Measurements from ENCODE around the gene RAPGEF1.
A peak's percentile ranks its signal among the peaks of the same experiment; 100 is the strongest.

Gene RAPGEF1

GRCh38 chr9:131593936-131594665 is 145.8 kb downstream of the RAPGEF1 start:
- no peak overlapping the region for H4K8ac ChIP-seq (ENCODE audit: low read depth, low read length)
- no peaks in the 10 kb centered on the region for H3K79me2 ChIP-seq (ENCODE audit: control insufficient read depth, insufficient read depth, low read length)
- no peak overlapping the region for H2BK15ac ChIP-seq (replicated peaks; ENCODE audit: low read depth)
- H3K27ac ChIP-seq (ENCODE audit: low read depth, low read length) = no peak overlapping the region
- no peak overlapping the region for H4K5ac ChIP-seq (ENCODE audit: low read length)
- H2AK5ac ChIP-seq (ENCODE audit: low read length) = no peak overlapping the region
- no peak overlapping the region for H3K18ac ChIP-seq (ENCODE audit: low read length)
- no peaks in the 10 kb centered on the region for H3K27me3 ChIP-seq (ENCODE audit: insufficient read depth, low read length, poor library complexity)
- no peak overlapping the region for H3K56ac ChIP-seq (ENCODE audit: low read length)
- DNase-seq = no peak
- H3K36me3 ChIP-seq (ENCODE audit: control insufficient read depth, insufficient read depth, low read length) = peaks cover 1% of the 10 kb centered on the region
- no peaks in the 10 kb centered on the region for H3K4me1 ChIP-seq (ENCODE audit: control insufficient read depth, low read depth, low read length)
- no peaks in the 10 kb centered on the region for H3K79me1 ChIP-seq (ENCODE audit: low read length)
- no CpG with 5 or more reads among the region's 21 CpGs for WGBS (ENCODE audit: extremely low coverage, insufficient coverage, low lambda C conversion rate)
- no peak overlapping the region for H3K4me3 ChIP-seq (ENCODE audit: low read length)
- no peak overlapping the region for H3K23ac ChIP-seq (ENCODE audit: low read length)
- no peak overlapping the region for H3K9ac ChIP-seq (ENCODE audit: low read length)
- no peak overlapping the region for H3K4me2 ChIP-seq (ENCODE audit: low read length)
- H3K4ac ChIP-seq (ENCODE audit: low read depth, low read length) = no peak overlapping the region
- H2BK120ac ChIP-seq (ENCODE audit: low read depth, low read length) = no peak overlapping the region
- no peak overlapping the region for H2BK5ac ChIP-seq (ENCODE audit: low read length)

- Histone ChIP-seq H3K4me1 (ENCODE audit: control insufficient read depth, low read depth, low read length) (no peaks in the 10 kb centered on the region), H2AK5ac (ENCODE audit: low read length) (no peak overlapping the region), H3K4ac (ENCODE audit: low read depth, low read length) (no peak overlapping the region), H3K18ac (ENCODE audit: low read length) (no peak overlapping the region), H3K27me3 (ENCODE audit: insufficient read depth, low read length, poor library complexity) (no peaks in the 10 kb centered on the region), H2BK120ac (ENCODE audit: low read depth, low read length) (no peak overlapping the region), H4K5ac (ENCODE audit: low read length) (no peak overlapping the region), H2BK5ac (ENCODE audit: low read length) (no peak overlapping the region), H3K56ac (ENCODE audit: low read length) (no peak overlapping the region), H3K23ac (ENCODE audit: low read length) (no peak overlapping the region), H3K27ac (ENCODE audit: low read depth, low read length) (no peak overlapping the region), H3K79me1 (ENCODE audit: low read length) (no peaks in the 10 kb centered on the region), H2BK15ac (replicated peaks; ENCODE audit: low read depth) (no peak overlapping the region), H3K4me2 (ENCODE audit: low read length) (no peak overlapping the region), H4K8ac (ENCODE audit: low read depth, low read length) (no peak overlapping the region), H3K9ac (ENCODE audit: low read length) (no peak overlapping the region), H3K79me2 (ENCODE audit: control insufficient read depth, insufficient read depth, low read length) (no peaks in the 10 kb centered on the region), H3K4me3 (ENCODE audit: low read length) (no peak overlapping the region), H3K36me3 (ENCODE audit: control insufficient read depth, insufficient read depth, low read length) (no peaks in the 10 kb centered on the region)
- DNase-seq = no peak
- WGBS (ENCODE audit: extremely low coverage, insufficient coverage, low lambda C conversion rate) = no CpG with 5 or more reads among the region's 15 CpGs
Observed at GRCh38 chr9:131593091-131593820, 146.6 kb downstream of the RAPGEF1 start.

- Histone ChIP-seq H2AK5ac (ENCODE audit: low read length) (no peak overlapping the region), H3K27ac (ENCODE audit: low read depth, low read length) (no peak overlapping the region), H3K4me3 (ENCODE audit: low read length) (no peak overlapping the region), H4K8ac (ENCODE audit: low read depth, low read length) (no peak overlapping the region), H3K36me3 (ENCODE audit: control insufficient read depth, insufficient read depth, low read length) (no peaks in the 10 kb centered on the region), H2BK15ac (replicated peaks; ENCODE audit: low read depth) (no peak overlapping the region), H3K27me3 (ENCODE audit: insufficient read depth, low read length, poor library complexity) (no peaks in the 10 kb centered on the region), H3K79me2 (ENCODE audit: control insufficient read depth, insufficient read depth, low read length) (no peaks in the 10 kb centered on the region), H3K23ac (ENCODE audit: low read length) (no peak overlapping the region), H3K18ac (ENCODE audit: low read length) (no peak overlapping the region), H3K4me1 (ENCODE audit: control insufficient read depth, low read depth, low read length) (no peaks in the 10 kb centered on the region), H2BK120ac (ENCODE audit: low read depth, low read length) (no peak overlapping the region), H3K4ac (ENCODE audit: low read depth, low read length) (no peak overlapping the region), H3K79me1 (ENCODE audit: low read length) (no peaks in the 10 kb centered on the region), H3K4me2 (ENCODE audit: low read length) (no peak overlapping the region), H2BK5ac (ENCODE audit: low read length) (no peak overlapping the region), H4K5ac (ENCODE audit: low read length) (no peak overlapping the region), H3K56ac (ENCODE audit: low read length) (no peak overlapping the region), H3K9ac (ENCODE audit: low read length) (no peak overlapping the region)
- no CpG with 5 or more reads among the region's 6 CpGs for WGBS (ENCODE audit: extremely low coverage, insufficient coverage, low lambda C conversion rate)
- DNase-seq = no peak
Observed at GRCh38 chr9:131591845-131592208, 148.0 kb downstream of the RAPGEF1 start.

GRCh38 chr9:131590907-131591844 is 148.7 kb downstream of the RAPGEF1 start:
- no peak overlapping the region for H4K5ac ChIP-seq (ENCODE audit: low read length)
- no peaks in the 10 kb centered on the region for H3K27me3 ChIP-seq (ENCODE audit: insufficient read depth, low read length, poor library complexity)
- H4K8ac ChIP-seq (ENCODE audit: low read depth, low read length) = no peak overlapping the region
- no peak overlapping the region for H3K4ac ChIP-seq (ENCODE audit: low read depth, low read length)
- H3K23ac ChIP-seq (ENCODE audit: low read length) = no peak overlapping the region
- no peak overlapping the region for H3K18ac ChIP-seq (ENCODE audit: low read length)
- no peak overlapping the region for H3K27ac ChIP-seq (ENCODE audit: low read depth, low read length)
- no CpG with 5 or more reads among the region's 21 CpGs for WGBS (ENCODE audit: extremely low coverage, insufficient coverage, low lambda C conversion rate)
- H3K4me2 ChIP-seq (ENCODE audit: low read length) = no peak overlapping the region
- no peak overlapping the region for H2AK5ac ChIP-seq (ENCODE audit: low read length)
- H3K79me2 ChIP-seq (ENCODE audit: control insufficient read depth, insufficient read depth, low read length) = no peaks in the 10 kb centered on the region
- H3K4me1 ChIP-seq (ENCODE audit: control insufficient read depth, low read depth, low read length) = no peaks in the 10 kb centered on the region
- no peaks in the 10 kb centered on the region for H3K79me1 ChIP-seq (ENCODE audit: low read length)
- H3K56ac ChIP-seq (ENCODE audit: low read length) = no peak overlapping the region
- H3K9ac ChIP-seq (ENCODE audit: low read length) = no peak overlapping the region
- no peak overlapping the region for H3K4me3 ChIP-seq (ENCODE audit: low read length)
- no peak overlapping the region for H2BK120ac ChIP-seq (ENCODE audit: low read depth, low read length)
- no peaks in the 10 kb centered on the region for H3K36me3 ChIP-seq (ENCODE audit: control insufficient read depth, insufficient read depth, low read length)
- no peak overlapping the region for H2BK5ac ChIP-seq (ENCODE audit: low read length)
- peak; percentile 83 for DNase-seq
- no peak overlapping the region for H2BK15ac ChIP-seq (replicated peaks; ENCODE audit: low read depth)

GRCh38 chr9:131590449-131590848 is 149.4 kb downstream of the RAPGEF1 start:
- WGBS (ENCODE audit: extremely low coverage, insufficient coverage, low lambda C conversion rate) = no CpG with 5 or more reads among the region's 13 CpGs
- Histone ChIP-seq H3K36me3 (ENCODE audit: control insufficient read depth, insufficient read depth, low read length) (no peaks in the 10 kb centered on the region), H3K4ac (ENCODE audit: low read depth, low read length) (no peak overlapping the region), H2BK5ac (ENCODE audit: low read length) (no peak overlapping the region), H2AK5ac (ENCODE audit: low read length) (no peak overlapping the region), H3K79me2 (ENCODE audit: control insufficient read depth, insufficient read depth, low read length) (no peaks in the 10 kb centered on the region), H4K5ac (ENCODE audit: low read length) (no peak overlapping the region), H3K4me1 (ENCODE audit: control insufficient read depth, low read depth, low read length) (no peaks in the 10 kb centered on the region), H3K18ac (ENCODE audit: low read length) (no peak overlapping the region), H3K27me3 (ENCODE audit: insufficient read depth, low read length, poor library complexity) (no peaks in the 10 kb centered on the region), H3K4me2 (ENCODE audit: low read length) (no peak overlapping the region), H3K27ac (ENCODE audit: low read depth, low read length) (no peak overlapping the region), H3K56ac (ENCODE audit: low read length) (no peak overlapping the region), H3K79me1 (ENCODE audit: low read length) (no peaks in the 10 kb centered on the region), H3K23ac (ENCODE audit: low read length) (no peak overlapping the region), H2BK15ac (replicated peaks; ENCODE audit: low read depth) (no peak overlapping the region), H2BK120ac (ENCODE audit: low read depth, low read length) (no peak overlapping the region), H3K9ac (ENCODE audit: low read length) (no peak overlapping the region), H4K8ac (ENCODE audit: low read depth, low read length) (no peak overlapping the region), H3K4me3 (ENCODE audit: low read length) (no peak overlapping the region)
- no peak for DNase-seq
